ENCODE data around the gene SLC22A14.
"Not testable (repeated sequence)": the region's sequence is repeated elsewhere in the genome, so short reads cannot be mapped to it uniquely, and the experiment has no call there.

Gene SLC22A14

DNA sequence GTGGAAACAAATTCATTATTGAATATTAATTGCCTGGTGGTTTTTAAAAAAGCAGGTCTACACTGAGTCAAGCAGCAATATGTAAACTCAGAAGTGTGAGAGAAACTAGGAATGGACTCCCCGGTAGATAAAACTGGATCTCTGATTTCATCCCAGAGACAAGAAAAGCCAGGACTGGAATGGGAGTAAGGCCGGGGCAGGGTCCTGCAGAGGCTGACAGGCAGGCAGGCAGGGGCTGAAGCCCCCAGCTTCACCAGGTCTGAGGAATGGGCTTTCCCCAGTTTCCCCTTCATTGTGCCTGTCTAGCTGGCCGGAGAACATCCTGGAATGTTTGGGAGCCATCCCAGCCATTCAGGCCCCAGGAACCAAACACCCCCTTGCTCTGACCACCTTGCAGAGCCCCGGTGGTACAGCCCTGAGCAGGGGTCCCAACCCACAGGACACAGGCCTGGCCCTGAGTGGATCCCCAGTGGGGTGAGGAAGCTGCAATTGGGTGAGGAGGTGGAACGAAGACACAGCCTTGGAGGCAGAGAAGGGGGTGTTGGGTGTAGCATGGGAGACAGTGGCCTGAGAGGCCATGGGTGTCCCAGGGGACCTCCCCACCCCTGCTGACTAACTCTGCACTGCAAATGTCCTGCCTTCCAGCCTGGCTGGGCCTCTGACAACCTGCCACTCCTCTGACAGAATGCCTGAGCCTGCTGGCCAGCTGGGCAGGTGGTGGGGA, 32.8 kb downstream of the SLC22A14 start:
- no peak for FAIRE-seq

DNA sequence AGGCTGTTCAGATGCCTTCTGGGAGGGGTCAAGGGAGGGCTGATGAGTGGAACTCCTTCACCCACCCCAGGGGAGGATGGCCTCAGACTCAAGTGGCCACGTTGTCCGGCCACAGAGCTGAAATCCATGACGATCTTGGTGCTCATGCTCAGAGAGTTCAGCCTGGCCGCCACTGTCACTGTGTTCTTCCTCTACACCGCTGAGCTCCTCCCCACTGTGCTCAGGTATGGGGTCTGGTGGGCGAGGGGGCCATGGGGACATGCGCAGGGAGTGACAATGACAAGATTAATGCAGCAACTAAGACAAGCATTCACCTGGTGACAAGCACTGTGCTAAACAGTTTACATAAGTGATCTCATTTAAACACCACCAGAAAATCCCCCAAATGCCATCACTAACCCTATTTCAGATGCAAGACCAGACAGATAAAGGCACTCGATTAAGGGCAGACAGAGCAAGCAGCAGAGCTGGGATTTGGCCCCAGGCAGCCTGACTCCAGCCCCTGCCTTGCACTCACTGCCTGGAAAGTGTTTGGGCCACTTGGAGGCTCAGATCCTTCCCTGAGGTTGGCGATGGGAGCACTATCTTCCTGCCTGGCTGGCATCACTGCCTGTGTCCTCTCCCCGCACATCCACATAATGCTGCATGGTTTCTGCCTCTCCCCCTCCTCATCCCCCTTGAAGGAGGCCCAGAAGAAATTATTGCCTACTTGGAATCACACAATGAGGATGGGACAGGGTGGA, 33.6 kb downstream of the SLC22A14 start:
- no peak for FAIRE-seq

DNA sequence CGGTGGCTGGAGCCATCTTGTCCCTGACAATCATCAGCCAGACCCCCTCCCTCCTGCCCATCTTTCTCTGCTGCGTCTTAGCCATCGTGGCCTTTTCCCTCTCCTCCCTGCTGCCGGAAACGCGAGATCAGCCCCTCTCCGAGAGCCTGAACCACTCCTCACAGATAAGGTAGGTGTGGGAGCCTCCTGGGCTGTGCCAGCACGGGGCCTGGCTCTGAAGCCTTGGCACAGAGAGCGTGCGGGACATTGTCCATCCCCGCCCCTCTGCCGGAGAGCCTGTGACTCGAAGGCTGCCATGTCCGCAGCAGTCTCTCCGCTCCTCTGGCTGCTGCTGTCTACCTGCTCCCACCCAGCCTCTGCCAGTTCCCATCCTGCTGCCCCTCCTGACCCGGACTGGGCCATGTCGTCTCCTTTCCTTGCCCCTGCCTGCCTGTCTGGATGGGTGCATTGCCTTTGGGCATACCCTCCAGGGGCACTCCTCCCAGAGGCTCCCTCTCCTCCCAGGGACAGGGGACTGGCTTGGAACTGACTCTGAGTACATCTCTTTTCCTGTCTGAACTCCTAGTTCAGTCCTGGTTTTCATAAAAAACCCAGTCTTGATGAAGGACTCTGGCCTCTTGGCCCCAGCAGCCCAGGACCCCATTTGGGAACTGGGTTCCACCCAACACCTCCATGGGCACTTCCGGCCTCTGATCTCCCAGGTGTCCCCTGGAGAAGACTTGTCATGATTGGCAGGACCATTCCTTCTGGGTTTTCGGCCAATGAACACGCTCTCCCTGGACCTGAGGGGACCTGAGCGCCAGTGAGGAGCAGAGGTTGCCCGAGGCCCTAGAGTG, 34.5 kb downstream of the SLC22A14 start:
- FAIRE-seq: no peak

DNA sequence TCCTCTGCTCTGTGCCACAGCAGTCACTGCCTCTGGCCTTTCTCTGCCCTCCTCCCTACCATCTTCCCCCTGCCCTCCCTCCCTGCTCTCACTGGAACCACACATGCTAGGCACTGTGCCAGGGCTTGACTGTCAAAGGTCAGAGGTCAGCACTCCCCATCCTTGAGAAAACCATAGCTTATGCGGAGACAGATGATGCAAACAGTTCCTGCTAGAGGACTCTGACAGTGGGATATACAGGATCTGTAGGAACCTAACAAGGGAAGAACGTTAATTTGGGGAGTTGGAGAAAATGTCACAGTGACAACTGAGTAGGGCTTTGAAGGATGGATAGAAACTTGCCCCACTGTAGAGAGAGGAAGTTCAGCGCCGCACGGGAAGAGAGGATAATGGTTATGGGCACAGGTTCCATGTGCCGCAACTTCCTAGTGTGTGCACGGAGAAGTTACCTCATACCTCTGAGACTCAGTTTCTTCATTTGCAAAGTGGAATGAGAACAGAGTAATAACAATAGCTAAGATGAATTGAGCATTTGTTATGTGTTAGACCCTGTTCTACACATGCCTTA, 35.2 kb downstream of the SLC22A14 start:
- FAIRE-seq: no peak

DNA sequence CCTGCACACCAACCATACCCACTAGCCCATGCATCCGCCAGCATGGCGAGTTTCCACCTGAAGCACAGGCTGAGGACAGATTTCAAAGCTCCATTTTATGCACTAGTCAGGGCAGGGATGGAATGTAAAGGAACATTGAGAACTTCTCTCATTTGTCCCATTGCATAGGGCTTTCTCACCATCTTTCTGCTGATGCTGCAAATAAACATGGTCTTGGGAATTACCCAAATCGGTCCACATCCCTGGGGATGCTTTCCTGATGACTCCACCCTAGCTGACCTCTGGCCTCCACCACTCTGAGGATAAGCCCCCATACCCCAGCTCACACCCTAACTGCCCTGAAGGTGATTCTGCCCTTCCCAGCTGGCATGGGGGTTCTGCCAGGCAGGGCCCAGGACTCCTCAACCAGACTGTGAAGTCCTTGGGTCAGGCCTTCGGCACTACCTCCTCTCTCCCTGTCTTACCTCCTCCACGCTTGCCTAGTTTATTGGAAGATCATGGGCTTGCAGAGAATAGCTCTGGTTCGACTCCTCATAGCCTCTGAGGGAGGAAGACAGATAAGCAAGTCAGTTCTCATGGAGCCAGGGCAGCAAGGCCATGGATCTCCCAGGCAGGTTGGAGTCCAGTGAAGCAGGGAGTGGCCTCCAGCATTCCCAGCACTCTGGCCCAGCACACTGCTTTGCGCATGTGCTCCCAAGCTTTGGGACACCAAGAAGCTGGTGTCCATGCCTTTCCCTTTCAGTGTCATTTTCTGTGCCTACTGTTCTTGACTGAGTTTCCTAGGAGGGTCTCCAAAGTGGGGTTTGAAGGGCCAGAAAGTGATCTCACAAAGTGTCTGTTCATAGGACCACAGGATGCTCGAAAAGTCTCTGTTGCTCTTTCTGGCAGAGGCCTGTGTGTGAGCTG, 36.9 kb downstream of the SLC22A14 start:
- FAIRE-seq: no peak

DNA sequence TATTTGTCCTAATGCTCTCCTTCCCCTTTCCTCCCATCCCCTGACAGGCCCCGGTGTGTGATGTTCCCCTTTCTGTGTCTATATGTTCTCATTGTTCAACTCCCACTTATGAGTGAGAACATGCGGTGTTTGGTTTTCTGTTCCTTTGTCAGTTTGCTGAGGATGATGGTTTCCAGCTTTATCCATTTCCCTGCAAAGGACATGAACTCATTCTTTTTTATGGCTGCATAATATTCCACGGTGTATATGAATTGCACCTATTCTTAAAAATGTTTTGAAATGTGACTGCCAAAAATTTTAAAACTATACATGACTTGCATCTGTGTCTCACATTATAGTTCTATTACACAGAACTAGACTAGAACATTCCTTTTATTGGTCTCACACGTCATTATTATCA, 38.5 kb downstream of the SLC22A14 start:
- not testable (repeated sequence) for FAIRE-seq

DNA sequence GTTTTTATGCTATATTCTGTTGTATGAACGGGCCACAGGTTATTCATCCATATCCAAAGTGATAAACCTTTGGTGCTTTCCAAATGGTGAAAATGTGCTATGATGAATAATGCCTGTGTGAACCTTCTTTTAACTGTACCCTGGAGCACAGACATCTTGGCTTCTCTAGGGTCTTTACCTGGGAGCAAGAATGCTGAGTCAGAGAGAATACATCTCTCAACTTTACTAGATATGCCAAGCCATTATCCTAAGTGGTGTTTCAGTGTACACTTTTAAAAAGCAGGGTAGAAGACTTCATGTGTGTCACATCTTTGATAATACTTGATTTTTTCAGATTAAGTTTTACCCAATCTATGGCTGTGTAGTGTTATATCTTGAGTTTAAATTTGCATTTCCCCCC, 41.0 kb downstream of the SLC22A14 start:
- FAIRE-seq: no peak

DNA sequence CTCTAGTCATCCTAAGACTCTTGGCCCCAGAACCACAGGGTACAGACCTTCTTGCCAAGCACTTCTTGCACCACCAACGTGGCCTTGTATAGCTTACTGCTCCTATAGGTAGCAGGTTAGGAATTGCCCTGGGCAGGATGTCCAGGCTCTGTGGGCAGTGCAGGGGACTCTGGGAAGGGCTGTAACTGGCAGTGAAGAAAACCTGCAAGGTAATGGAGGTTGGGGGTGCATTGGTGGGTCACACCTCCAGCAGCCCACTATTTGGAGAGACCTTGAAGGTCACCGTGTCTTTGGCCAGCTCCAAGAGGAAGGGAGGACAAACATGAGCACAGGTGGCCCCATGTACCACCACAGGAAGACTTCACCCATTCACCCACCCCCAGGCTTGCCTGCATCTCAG, 43.2 kb downstream of the SLC22A14 start:
- no peak for FAIRE-seq

DNA sequence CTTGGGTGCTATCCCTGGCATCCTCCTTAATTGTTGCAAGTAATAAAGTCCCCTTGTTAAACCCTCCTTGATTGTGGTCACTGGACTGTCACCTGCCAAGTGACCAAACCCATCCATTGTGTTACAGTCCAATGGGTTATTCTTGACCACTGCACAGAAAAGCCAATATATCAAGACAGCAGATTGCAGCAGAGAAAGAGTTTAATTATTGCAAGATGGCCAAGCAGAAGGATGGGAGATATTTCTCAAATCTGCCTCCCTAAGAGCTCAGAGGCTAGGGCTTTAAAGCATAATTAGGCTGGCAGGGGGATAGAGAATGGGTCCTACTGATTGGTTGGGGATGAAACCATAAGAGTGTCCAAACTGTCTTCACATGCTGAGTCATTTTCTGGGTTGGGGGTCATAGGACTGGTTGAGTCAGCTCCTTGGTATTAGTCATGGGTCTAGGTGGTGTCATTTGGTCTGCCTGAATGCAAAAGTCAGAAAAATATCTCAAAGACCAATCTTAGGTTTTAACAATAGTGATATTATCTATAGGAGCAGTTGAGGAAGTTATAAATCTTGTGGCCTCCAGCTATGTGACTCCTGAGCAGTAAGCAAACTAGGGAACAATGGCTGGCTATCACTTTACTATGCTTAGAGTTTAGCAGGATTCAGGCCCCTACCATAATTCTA, 45.4 kb downstream of the SLC22A14 start:
- FAIRE-seq: no peak

DNA sequence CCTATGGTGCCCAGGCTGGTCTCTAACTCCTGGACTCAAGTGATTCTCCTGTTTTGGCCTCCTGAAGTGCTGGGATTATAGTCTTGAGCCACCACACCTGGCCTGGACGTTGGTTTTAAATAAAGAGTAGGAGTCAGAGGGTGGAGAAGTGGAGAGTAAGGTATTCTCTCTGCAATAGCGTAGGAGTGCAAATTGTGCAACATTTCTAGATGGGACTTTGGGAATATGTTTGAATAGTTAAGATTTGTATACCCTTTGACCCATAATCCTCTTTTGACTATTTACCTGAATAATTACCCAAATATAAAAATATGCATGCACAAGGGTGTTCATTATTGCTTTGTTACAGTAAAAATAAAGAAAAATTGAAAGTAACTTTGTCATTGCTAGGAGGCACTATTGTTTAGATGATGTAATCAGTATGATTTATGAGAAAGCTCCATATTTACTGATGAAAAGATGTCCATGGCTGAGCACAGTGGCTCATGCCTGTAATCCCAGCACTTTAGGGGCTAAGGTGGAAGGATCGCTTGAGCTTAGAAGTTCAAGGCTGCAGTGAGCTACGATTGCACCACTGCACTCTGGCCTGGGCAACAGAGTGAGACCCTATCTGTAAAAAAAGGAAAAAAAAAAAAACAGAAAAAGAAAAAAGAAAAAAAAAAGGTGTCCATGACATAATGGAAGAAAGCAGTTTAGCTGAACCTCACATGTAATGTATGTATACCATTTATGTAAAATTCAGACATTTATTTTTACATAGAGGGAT, 49.3 kb downstream of the SLC22A14 start:
- no peak for FAIRE-seq

DNA sequence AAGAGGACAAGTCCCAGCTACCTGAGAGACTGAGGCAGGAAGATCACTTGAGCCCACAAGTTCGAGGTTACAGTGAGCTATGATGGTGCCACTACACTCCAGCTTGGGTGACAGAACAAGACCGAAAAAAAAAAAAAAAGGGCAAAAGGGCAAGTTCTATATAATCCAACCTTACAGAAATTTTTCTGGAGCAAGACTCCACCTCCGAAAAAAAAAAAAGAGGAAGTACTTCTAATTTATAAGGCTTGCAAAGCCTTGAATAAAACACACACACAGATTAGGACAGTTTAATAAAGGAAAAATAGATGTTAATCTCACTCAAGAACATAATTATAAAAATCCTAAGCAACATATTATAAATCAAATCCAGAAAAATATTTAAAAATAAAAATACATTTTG, 50.1 kb downstream of the SLC22A14 start:
- FAIRE-seq: no peak

DNA sequence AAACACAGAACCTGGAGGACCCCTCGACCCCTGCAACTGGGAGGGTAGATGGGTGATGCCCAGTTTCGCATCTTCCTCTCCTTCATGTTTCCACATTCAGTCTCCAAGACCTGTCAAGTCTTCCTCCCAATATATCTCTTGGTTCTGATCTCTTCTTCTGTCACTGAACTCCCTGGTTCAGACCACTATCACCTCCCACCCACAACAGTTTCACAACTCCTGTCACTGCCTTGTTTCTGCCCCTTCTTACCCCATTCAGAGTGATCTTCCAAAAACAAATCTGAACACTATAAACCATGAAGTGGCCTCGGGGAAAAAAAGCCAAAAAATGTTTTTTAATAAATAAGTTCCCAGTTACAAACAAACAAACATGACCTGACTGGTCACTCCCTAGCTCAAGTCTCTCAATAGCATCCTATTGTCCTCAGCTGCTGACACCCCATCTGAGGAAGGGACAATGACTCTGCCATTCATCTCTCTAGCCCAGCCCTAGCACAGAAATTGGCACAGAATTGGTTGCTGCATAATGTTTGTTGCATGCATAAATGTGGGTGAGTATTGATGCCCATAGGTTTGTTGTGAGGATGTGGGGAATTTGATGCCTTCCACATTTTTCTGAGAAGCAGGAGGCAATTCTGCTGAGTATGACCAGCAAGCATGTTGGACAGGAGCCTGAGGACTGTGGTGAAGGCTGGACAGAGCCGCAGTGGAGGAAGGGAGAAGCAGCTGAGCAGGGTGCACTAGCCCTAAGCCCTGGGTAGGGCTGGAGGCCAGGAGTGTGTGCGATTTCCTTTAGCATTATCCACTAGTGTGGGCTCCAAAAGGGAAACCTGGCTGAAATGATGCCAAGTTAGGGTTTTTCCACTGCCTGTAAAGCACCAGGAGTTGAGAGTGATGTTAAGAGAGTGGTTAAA, 52.3 kb downstream of the SLC22A14 start:
- no peak for FAIRE-seq

DNA sequence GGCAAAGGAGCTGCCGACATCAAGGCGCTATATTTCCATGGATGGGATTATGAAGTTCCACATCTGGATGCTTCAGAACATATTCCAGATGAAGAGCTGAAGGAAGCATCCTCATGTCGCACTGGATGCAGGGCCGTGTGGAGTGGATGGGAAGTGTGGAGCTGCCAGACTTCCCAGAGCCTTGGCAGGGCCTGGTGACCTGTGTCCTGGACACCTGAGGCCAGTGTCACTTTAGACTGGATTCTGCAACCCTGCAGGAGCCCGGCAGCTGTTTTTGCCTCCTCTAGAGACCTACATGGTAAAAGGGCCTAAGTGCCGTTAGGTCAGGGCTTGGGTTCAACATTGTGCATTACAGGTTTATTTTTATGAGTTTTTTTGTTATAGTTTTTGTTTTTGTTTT, 53.2 kb downstream of the SLC22A14 start:
- FAIRE-seq: no peak

DNA sequence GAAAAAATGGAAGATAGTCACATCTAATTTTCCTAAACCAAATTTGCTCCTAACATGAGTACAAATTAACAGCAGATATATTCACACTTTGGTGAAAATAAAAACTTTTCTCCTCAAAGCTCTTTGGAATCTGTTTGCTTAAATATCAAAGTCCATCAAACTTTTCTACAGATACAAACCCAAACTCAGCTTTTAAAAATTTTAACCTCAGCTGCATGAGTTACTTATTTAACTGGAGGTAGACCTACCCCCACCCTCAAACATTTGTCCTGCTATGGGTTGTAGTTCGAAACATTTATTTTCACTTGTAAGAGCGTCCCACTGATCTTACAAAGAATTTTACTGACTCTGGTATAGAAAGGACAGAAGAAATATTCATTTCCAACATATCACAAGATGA, 55.6 kb downstream of the SLC22A14 start:
- FAIRE-seq: no peak

DNA sequence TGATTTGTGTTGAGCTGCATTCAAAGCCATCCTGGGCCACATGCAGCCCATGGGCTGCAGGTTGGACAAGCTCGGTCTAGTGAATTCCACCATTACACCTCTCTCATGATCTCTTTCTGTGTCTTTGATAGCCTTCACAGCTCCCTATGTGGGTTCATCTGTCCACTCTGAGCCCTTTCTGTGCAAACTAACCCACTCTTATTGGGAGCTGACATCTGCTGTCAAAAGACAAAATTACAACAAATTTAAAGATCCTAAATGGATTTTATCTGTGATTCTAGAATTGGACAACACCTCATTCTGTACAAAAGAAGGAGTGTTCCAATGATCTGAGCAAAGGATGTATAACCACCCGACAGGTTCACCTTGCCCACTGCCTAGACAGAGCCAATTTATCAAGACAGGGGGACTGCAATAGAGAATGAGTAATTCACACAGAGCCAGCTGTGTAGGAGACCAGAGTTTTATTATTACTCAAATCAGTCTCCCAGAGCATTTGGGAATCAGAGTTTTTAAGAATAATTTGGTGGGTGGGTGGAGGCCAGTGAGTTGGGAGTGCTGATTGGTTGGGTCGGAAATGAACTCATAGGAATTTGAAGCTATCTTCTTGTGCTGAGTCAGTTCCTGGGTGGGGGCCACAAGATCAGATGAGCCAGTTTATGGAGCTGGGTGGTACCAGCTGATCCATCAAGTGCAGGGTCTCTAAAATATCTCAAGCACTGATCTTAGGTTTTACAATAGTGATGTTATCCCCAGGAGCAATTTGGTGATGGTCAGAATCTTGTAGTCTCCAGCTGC, 61.9 kb downstream of the SLC22A14 start:
- FAIRE-seq: no peak

DNA sequence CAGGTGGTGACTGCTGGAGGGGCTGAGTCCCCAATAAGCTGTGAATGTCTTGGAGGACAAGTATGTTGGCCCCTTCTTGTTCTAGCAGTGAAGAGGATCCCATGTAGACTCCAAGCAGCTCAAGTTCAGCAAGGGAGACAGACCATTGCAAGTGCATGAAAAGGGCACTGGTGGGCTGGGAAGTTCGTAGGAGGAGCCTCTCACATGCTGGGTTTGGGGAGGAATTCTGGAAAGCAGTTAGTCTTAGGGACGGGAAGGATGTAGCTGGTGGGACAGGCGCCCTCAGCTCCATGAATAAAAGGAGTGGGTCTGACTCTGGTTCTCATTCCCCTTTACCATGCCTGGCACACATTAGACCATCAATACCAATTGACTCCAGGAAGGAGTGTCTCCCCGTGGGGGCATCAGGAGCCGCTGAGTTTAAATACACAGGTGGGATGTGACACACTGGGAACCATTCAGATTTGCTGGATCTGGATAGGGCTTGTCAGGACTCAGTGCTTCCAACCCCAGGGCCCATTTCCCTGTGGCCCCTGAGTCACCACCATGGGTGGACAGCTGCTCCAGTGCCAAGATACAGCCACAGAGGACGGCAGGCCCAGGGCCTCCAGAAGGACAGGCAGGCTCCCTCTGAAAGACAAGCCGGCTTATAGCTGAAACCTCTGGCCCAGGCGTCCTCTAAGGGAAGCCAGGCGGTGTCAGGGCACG, 63.9 kb downstream of the SLC22A14 start:
- no peak for FAIRE-seq

DNA sequence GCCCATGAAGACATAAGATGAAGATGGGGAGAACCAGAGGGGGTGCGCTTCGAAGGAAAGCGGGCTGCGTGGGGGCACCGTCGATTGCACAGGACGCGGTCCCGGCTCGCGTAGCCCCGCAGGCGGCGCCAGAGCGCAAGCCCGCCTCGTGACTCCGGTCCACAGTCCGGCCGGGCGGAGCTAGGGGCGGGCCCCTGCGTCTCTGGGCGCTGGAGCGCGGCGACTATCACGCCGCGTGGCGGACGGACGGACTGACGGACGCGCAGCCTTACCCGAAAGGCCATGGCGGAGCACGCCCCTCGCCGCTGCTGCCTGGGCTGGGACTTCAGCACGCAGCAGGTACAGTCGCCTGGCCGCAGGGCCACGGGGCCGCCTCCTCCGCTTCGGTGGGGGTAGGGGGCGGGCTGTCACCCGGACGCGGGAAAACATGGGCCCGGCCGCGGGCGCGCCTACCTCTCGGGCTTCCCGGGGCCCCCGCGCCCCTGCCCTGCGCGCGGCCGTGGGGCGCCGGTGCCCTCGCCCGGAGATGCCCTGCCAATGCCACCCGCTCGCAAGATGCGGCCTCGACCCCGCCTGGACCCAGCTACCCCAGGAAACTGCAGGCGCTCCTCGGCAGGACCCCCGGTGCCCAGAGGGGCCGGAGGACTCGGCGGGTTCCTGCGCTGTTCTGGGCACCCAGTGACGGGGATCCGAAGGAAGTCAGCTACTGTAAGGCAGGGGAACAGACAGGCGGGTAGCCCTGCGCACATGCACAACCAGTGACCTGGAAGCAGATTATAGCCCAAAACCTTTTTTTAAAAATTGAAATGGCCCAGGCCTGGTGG, 64.7 kb downstream of the SLC22A14 start, which contains the start of gene XYLB:
XYLB (plus strand) TSS at position 199 of the 824 bp plus-strand sequence; CDS start at position 283, 84 bp downstream.
- no peak for FAIRE-seq
